Upper lobe of right lung (tissue), 1 donor: Measurements from ENCODE around the gene TMEM178B. TPM values are rescaled to one million over a fixed set of nuclear protein-coding genes. Genes with fewer than 3 reads are reported as not detected.
"Not testable (repeated sequence)": the region's sequence is repeated elsewhere in the genome, so short reads cannot be mapped to it uniquely, and the experiment has no call there.

ENCODE experiments used
- ATAC-seq: fragments of 200-7000 bp; cut with Tn5 transposase; one replicate; pipeline ENCODE4 v1.9.1; 2020; ENCODE audit warnings: mild to moderate bottlenecking, moderate library complexity
- DNase-seq: peaks from one replicate; pipeline ENCODE4 v3.0.0-alpha.2; 2020
- H3K27ac ChIP-seq: fragments of 200-600 bp; one replicate; pipeline ENCODE4 v1.8.0; 2022
- H3K27me3 ChIP-seq: fragments of 200-600 bp; one replicate; pipeline ENCODE4 v1.8.0; 2022; ENCODE audit warnings: mild to moderate bottlenecking
- H3K36me3 ChIP-seq: fragments of 200-600 bp; one replicate; pipeline ENCODE4 v1.8.0; 2022
- H3K4me1 ChIP-seq: fragments of 200-600 bp; one replicate; pipeline ENCODE4 v1.8.0; 2022
- H3K4me3 ChIP-seq: fragments of 200-600 bp; one replicate; pipeline ENCODE4 v1.8.0; 2022; ENCODE audit warnings: mild to moderate bottlenecking
- H3K9me3 ChIP-seq: fragments of 200-600 bp; one replicate; pipeline ENCODE4 v1.8.0; 2022
- intact Hi-C: fragments of 100-400 bp; cut with DNase I; formaldehyde crosslinking; loops from one replicate; pipeline ENCODE4 v1.11.0; 2022
- total RNA-seq: library from RNA; stranded (reverse); fragmentation: NEBNext Ultra II Directional; extraction: Animal tissue kit (Norgen Biotek cat#: 25700); gene quantifications from one replicate; pipeline ENCODE4 v1.2.1, GENCODE V29; 2021
- TF ChIP-seq, protein P1 (sequence below): fragments of 200-600 bp; IDR thresholded peaks from one replicate; pipeline ENCODE4 v1.8.0; 2022; ENCODE audit warnings: antibody characterized with exemption
- donor health status: DM: no; HTN: yes; CAD: no; lungs with severe emphysema.

The TMEM178B gene
- total RNA-seq, 1 donor from 2014 or later: 1.4 TPM

- Histone ChIP-seq H3K27ac (no peak overlapping the region), H3K4me1 (no peaks in the 10 kb centered on the region), H3K36me3 (no peaks in the 10 kb centered on the region), H3K9me3 (no peaks in the 10 kb centered on the region), H3K4me3 (no peak overlapping the region), H3K27me3 (no peaks in the 10 kb centered on the region)
- DNase-seq (no peak), ATAC-seq (no peak)
- TF ChIP-seq, protein P1, sequence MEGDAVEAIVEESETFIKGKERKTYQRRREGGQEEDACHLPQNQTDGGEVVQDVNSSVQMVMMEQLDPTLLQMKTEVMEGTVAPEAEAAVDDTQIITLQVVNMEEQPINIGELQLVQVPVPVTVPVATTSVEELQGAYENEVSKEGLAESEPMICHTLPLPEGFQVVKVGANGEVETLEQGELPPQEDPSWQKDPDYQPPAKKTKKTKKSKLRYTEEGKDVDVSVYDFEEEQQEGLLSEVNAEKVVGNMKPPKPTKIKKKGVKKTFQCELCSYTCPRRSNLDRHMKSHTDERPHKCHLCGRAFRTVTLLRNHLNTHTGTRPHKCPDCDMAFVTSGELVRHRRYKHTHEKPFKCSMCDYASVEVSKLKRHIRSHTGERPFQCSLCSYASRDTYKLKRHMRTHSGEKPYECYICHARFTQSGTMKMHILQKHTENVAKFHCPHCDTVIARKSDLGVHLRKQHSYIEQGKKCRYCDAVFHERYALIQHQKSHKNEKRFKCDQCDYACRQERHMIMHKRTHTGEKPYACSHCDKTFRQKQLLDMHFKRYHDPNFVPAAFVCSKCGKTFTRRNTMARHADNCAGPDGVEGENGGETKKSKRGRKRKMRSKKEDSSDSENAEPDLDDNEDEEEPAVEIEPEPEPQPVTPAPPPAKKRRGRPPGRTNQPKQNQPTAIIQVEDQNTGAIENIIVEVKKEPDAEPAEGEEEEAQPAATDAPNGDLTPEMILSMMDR: no peak
- intact Hi-C loops: no loop called here
Measured at GRCh38 chr7:141113131-141113530, 39.3 kb downstream of the TMEM178B start.

DNA sequence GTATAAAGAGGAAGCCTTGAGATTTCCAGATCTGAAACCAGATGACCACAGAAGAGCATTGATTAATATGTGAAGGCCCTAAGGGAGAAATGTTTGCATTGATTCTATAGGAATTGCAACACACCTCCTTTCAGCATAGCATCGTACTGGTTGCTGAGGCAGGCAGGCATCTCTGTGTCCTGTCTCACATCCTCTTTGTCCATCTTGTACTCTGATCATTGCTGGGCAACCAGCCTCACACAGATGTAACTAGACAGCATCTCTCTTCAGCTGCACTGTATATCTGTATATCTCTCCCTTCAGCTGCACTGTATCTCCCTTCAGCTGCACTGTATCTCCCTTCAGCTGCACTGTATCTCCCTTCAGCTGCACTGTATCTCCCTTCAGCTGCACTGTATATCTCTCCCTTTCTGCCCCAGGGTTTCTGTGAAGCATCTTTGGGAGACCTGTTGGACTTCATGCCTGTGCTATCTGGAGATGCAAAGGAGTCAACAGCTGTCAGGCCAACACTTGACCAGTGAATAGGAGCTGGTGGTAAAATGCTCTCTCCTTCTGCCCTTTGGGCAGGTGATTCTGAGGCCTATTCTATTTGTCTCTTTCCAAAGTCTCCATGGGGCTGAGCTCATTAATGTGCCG lies 40.3 kb downstream of the TMEM178B start:
- no peak for ATAC-seq
- TF ChIP-seq, protein P1: no peak
- intact Hi-C loops: no loop called here
- no peak overlapping the region for H3K4me3 ChIP-seq
- no peaks in the 10 kb centered on the region for H3K4me1 ChIP-seq
- DNase-seq: no peak
- H3K27ac ChIP-seq: no peak overlapping the region
- no peaks in the 10 kb centered on the region for H3K36me3 ChIP-seq
- H3K9me3 ChIP-seq: no peaks in the 10 kb centered on the region
- no peaks in the 10 kb centered on the region for H3K27me3 ChIP-seq

DNA sequence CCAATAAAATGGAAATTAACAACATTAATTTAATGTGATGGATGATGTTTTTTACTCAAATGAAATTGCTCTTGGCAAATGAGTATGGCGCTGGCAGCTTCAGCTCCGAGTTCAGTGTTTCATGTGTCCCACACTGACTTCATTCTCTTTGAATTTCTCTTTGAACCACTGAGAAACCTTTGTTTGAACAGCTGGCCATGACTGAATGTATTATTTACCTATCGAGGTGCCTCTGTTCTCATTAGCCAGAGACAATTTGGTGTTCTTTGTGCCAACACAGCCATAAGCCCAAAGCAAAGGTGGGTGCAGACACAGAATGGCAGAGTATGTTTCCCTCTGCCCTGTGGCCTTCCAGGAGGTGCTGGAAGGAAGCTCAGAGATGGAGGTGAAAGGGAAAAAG lies 42.1 kb downstream of the TMEM178B start:
- DNase-seq (no peak), ATAC-seq (no peak)
- no peaks in the 10 kb centered on the region for H3K27me3 ChIP-seq
- H3K4me1 ChIP-seq: no peaks in the 10 kb centered on the region
- H3K9me3 ChIP-seq: no peaks in the 10 kb centered on the region
- intact Hi-C loops: no loop called here
- TF ChIP-seq, protein P1: no peak
- H3K27ac ChIP-seq: no peak overlapping the region
- no peak overlapping the region for H3K4me3 ChIP-seq
- H3K36me3 ChIP-seq: no peaks in the 10 kb centered on the region

DNA sequence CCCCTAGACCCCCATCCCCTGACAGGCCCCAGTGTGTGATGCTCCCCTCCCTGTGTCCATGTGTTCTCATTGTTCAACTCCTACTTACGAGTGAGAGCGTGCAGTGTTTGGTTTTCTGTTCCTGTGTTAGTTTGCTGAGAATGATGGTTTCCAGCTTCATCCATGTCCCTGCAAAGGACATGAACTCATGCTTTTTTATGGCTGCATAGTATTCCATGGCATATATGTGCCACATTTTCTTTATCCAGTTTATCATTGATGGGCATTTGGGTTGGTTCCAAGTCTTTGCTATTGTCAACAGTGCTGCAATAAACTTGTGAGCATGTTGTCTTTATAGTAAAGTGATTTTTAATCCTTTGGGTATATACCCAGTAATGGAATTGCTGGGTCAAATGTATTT lies 42.8 kb downstream of the TMEM178B start:
- H3K27ac ChIP-seq, ATAC-seq, H3K36me3 ChIP-seq, intact Hi-C loops, H3K4me1 ChIP-seq, H3K27me3 ChIP-seq, H3K4me3 ChIP-seq, H3K9me3 ChIP-seq, DNase-seq: not testable (repeated sequence)

DNA sequence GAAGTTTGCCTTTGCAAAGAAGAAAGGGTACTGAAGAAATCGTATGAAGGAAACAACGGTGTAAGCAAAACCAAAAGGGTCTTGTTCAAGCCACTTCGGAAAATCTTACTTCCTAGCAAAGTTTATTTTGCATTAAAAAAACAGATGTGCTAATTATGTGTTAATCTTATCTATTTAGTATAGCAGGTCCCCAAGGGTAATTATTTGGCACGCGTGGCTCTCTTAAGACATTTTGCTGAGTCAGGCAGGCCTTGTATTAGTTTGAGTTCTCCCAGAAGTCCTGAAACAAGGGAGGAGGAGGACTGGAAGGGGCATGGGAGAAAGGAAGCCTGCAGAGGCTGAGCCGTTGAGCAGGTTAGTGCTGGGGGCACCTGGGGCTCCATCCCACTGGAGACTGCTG lies 44.9 kb downstream of the TMEM178B start:
- intact Hi-C loops: no loop called here

DNA sequence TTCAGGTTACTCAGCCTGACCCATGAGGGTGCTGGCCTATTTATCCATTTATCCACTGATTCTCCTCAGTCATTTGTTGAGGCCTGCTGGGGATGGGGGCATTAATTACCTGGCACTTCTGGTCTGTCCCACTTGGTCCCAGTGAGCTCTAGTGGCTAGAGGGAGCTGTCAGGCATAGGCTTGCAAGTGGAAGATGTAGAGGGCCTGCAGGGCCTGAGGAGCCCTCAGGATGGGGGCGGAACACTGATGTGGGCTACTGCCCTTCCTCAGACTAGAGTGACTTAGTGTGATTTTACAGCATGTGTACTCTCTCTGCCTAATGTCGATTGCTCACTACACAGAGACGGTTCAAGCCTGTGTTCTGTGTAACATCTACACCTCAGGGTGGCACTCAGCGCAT lies 45.3 kb downstream of the TMEM178B start:
- ATAC-seq: no peak
- TF ChIP-seq, protein P1: no peak
- no peaks in the 10 kb centered on the region for H3K36me3 ChIP-seq

More for the DNA sequence above, 44.9 kb downstream of the TMEM178B start:
- no peak for ATAC-seq
- Histone ChIP-seq H3K4me1 (no peaks in the 10 kb centered on the region), H3K36me3 (no peaks in the 10 kb centered on the region), H3K27ac (no peak overlapping the region), H3K9me3 (no peaks in the 10 kb centered on the region), H3K4me3 (no peak overlapping the region), H3K27me3 (no peaks in the 10 kb centered on the region)
- TF ChIP-seq, protein P1: no peak
- no peak for DNase-seq

More for the DNA sequence above, 45.3 kb downstream of the TMEM178B start:
- Histone ChIP-seq H3K27me3 (no peaks in the 10 kb centered on the region), H3K9me3 (no peaks in the 10 kb centered on the region), H3K4me3 (no peak overlapping the region), H3K4me1 (no peaks in the 10 kb centered on the region), H3K27ac (no peak overlapping the region)
- DNase-seq: no peak
- intact Hi-C loops: no loop called here
